ENCODE data around the gene ZNF445.
"Not testable (repeated sequence)": the region's sequence is repeated elsewhere in the genome, so short reads cannot be mapped to it uniquely, and the experiment has no call there.

The ZNF445 gene

DNA sequence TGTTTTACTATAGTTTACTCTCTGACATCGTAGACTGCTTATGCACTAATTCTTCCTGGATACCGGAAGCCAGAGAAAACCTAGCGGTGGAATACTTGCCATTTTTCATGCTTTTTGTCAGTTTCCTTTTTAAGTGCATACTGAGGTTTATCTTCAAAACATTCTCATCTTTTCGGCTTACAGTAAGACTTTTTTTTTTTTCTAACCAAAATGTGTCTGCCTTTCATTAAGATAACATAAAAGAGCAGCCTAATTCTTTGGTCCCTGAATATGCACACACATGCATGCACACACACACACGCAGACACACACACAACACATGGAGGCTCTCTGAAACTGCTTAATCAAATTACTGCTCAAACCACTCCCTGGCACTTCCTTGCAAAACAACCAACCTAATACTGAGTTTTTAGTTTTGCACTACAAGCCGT lies 1.3 kb downstream of the ZNF445 start:
- H3K36me3 ChIP-seq (ENCODE audit: insufficient read depth, low read length), result no peaks in the 10 kb centered on the region
- no peaks in the 10 kb centered on the region for H3K9me3 ChIP-seq (ENCODE audit: low read length)
- H3K4me2 ChIP-seq (ENCODE audit: low read length), result peak overlapping the region; percentile 90
- H3F3A ChIP-seq (ENCODE audit: insufficient read depth, low read length), result no peaks in the 10 kb centered on the region
- no peaks in the 10 kb centered on the region for H3K27me3 ChIP-seq (ENCODE audit: insufficient read depth, low read length)
- no peak overlapping the region for H3K27ac ChIP-seq (ENCODE audit: low read depth, low read length, poor library complexity, severe bottlenecking)
- H3K9ac ChIP-seq (ENCODE audit: low read length), result peak overlapping the region; percentile 75
- peak overlapping the region; percentile 79 for H3K4me3 ChIP-seq (ENCODE audit: low read depth, low read length, poor library complexity, severe bottlenecking)
- H3K9me2 ChIP-seq (ENCODE audit: low read depth, low read length), result no peaks in the 10 kb centered on the region
- H2AFZ ChIP-seq (ENCODE audit: low read length), result no peak overlapping the region
- no peaks in the 10 kb centered on the region for H4K20me1 ChIP-seq (ENCODE audit: insufficient read depth, low read length)
- TF ChIP-seq, protein P1, sequence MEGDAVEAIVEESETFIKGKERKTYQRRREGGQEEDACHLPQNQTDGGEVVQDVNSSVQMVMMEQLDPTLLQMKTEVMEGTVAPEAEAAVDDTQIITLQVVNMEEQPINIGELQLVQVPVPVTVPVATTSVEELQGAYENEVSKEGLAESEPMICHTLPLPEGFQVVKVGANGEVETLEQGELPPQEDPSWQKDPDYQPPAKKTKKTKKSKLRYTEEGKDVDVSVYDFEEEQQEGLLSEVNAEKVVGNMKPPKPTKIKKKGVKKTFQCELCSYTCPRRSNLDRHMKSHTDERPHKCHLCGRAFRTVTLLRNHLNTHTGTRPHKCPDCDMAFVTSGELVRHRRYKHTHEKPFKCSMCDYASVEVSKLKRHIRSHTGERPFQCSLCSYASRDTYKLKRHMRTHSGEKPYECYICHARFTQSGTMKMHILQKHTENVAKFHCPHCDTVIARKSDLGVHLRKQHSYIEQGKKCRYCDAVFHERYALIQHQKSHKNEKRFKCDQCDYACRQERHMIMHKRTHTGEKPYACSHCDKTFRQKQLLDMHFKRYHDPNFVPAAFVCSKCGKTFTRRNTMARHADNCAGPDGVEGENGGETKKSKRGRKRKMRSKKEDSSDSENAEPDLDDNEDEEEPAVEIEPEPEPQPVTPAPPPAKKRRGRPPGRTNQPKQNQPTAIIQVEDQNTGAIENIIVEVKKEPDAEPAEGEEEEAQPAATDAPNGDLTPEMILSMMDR (IDR thresholded peaks at IDR 0.05; ENCODE audit: low read length), result no peak
- TF ChIP-seq EZH2 (IDR thresholded peaks at IDR 0.05; ENCODE audit: borderline replicate concordance, low read length), result no peak
- H3K79me2 ChIP-seq (ENCODE audit: insufficient read depth, low read length), result peaks cover 24% of the 10 kb centered on the region
- peaks cover 25% of the 10 kb centered on the region for H3K4me1 ChIP-seq (ENCODE audit: insufficient read depth, low read length, severe bottlenecking)

DNA sequence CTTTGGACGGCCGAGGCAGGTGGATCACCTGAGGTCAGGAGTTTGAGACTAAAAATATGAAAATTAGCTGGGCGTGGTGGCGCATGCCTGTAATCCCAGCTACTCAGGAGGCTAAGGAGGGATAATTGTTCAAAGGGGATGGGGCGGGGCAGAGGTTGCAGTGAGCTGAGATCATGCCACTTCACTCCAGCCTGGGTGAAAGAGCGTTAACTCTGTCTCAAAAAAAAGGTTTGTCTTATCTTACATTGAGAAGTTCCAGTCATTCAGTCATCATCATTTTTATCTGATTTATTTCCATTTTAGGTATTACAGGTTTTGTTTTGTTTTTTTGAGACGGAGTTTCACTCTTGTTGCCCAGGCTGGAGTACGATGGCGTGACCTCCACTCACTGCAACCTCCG lies 2.6 kb downstream of the ZNF445 start:
- not testable (repeated sequence) for H3K4me2 ChIP-seq (ENCODE audit: low read length); H3K9me3 ChIP-seq (ENCODE audit: low read length); H3K4me3 ChIP-seq (ENCODE audit: low read depth, low read length, poor library complexity, severe bottlenecking); H3K9ac ChIP-seq (ENCODE audit: low read length); H4K20me1 ChIP-seq (ENCODE audit: insufficient read depth, low read length); H2AFZ ChIP-seq (ENCODE audit: low read length); H3K27me3 ChIP-seq (ENCODE audit: insufficient read depth, low read length); H3K27ac ChIP-seq (ENCODE audit: low read depth, low read length, poor library complexity, severe bottlenecking); H3K9me2 ChIP-seq (ENCODE audit: low read depth, low read length); H3K36me3 ChIP-seq (ENCODE audit: insufficient read depth, low read length); H3F3A ChIP-seq (ENCODE audit: insufficient read depth, low read length)
- Histone ChIP-seq H3K79me2 (ENCODE audit: insufficient read depth, low read length) (peaks cover 24% of the 10 kb centered on the region), H3K4me1 (ENCODE audit: insufficient read depth, low read length, severe bottlenecking) (peaks cover 25% of the 10 kb centered on the region)

DNA sequence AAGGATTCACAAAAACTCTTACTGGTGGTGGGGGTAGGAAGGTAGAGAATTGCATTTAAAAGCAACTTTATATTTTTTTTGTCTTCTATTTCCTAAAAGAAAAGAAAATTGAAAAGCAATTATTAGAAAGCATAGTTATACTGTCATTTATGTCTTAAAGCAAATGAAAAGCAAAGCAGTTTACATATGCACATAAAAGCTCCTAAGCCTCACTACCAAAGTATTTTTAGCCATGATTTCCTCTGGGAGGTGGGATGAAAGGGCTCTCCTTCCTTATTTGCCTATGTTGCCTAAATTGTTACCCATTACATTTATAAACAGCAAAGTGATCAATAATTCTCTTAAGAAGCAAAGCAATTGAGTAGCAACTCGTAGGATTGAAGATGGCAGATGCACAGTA lies 7.0 kb downstream of the ZNF445 start:
- Histone ChIP-seq H3F3A (ENCODE audit: insufficient read depth, low read length) (no peaks in the 10 kb centered on the region), H3K9ac (ENCODE audit: low read length) (no peak overlapping the region), H3K4me2 (ENCODE audit: low read length) (no peak overlapping the region), H2AFZ (ENCODE audit: low read length) (no peak overlapping the region), H4K20me1 (ENCODE audit: insufficient read depth, low read length) (no peaks in the 10 kb centered on the region), H3K4me3 (ENCODE audit: low read depth, low read length, poor library complexity, severe bottlenecking) (no peak overlapping the region), H3K27me3 (ENCODE audit: insufficient read depth, low read length) (no peaks in the 10 kb centered on the region), H3K9me3 (ENCODE audit: low read length) (no peaks in the 10 kb centered on the region), H3K4me1 (ENCODE audit: insufficient read depth, low read length, severe bottlenecking) (peaks cover 11% of the 10 kb centered on the region), H3K36me3 (ENCODE audit: insufficient read depth, low read length) (peaks cover 33% of the 10 kb centered on the region), H3K9me2 (ENCODE audit: low read depth, low read length) (no peaks in the 10 kb centered on the region), H3K27ac (ENCODE audit: low read depth, low read length, poor library complexity, severe bottlenecking) (no peak overlapping the region), H3K79me2 (ENCODE audit: insufficient read depth, low read length) (peaks cover 12% of the 10 kb centered on the region; the same call in 1 of the 2 replicates)
- TF ChIP-seq, protein P1 (IDR thresholded peaks at IDR 0.05; ENCODE audit: low read length), result no peak
- TF ChIP-seq EZH2 (IDR thresholded peaks at IDR 0.05; ENCODE audit: borderline replicate concordance, low read length), result no peak

DNA sequence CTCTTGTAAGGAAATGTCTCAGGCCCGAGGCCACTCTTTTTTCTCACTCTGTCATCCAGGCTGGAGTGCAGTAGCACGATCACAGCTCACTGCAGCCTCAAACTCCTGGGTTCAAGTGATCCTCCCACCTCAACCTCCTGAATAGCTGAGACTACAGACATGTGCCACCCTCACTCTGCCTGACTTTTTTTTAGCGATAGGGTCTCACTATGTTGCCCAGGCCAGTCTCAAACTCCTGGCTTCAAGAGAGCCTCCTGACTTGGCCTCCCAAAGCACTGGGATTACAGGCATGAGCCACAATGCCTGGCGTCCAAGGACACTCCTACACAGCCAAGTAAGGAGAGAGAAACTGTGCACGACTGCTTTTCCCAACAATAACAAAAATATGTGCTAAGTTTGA lies 7.6 kb downstream of the ZNF445 start:
- no peak overlapping the region for H3K4me3 ChIP-seq (ENCODE audit: low read depth, low read length, poor library complexity, severe bottlenecking)
- H3K9me3 ChIP-seq (ENCODE audit: low read length), result no peaks in the 10 kb centered on the region
- H3K27ac ChIP-seq (ENCODE audit: low read depth, low read length, poor library complexity, severe bottlenecking), result no peak overlapping the region
- H3F3A ChIP-seq (ENCODE audit: insufficient read depth, low read length), result no peaks in the 10 kb centered on the region
- peaks cover 12% of the 10 kb centered on the region; the same call in 1 of the 2 replicates for H3K79me2 ChIP-seq (ENCODE audit: insufficient read depth, low read length)
- H3K4me2 ChIP-seq (ENCODE audit: low read length), result no peak overlapping the region
- H3K27me3 ChIP-seq (ENCODE audit: insufficient read depth, low read length), result no peaks in the 10 kb centered on the region
- H3K36me3 ChIP-seq (ENCODE audit: insufficient read depth, low read length), result peaks cover 33% of the 10 kb centered on the region
- H2AFZ ChIP-seq (ENCODE audit: low read length), result no peak overlapping the region
- no peaks in the 10 kb centered on the region for H4K20me1 ChIP-seq (ENCODE audit: insufficient read depth, low read length)
- H3K4me1 ChIP-seq (ENCODE audit: insufficient read depth, low read length, severe bottlenecking), result peaks cover 11% of the 10 kb centered on the region
- no peaks in the 10 kb centered on the region for H3K9me2 ChIP-seq (ENCODE audit: low read depth, low read length)
- TF ChIP-seq, protein P1 (IDR thresholded peaks at IDR 0.05; ENCODE audit: low read length), result no peak
- no peak for TF ChIP-seq EZH2 (IDR thresholded peaks at IDR 0.05; ENCODE audit: borderline replicate concordance, low read length)
- H3K9ac ChIP-seq (ENCODE audit: low read length), result no peak overlapping the region

Measured in OCI-LY1 (cell line).